H1 (cell line): ENCODE results near the gene SLC22A31. TPM values are rescaled to one million over a fixed set of nuclear protein-coding genes. Genes with fewer than 3 reads are reported as not detected.

Source experiments
- CTBP2 ChIP-seq: IDR thresholded peaks from 2 replicates; pipeline ENCODE4 v1.7.0; 2011; ENCODE audit warnings: borderline replicate concordance, mild to moderate bottlenecking, moderate library complexity, mixed read lengths, low read length; ENCODE audit not compliant: insufficient read depth, insufficient read length
- EGR1 ChIP-seq: IDR thresholded peaks from 2 replicates; pipeline ENCODE4 v1.6.1; 2011; ENCODE audit warnings: low read depth, low read length, borderline replicate concordance
- JUN ChIP-seq: IDR thresholded peaks from 2 replicates; pipeline ENCODE4 v1.6.1; 2011; ENCODE audit warnings: low read depth, mild to moderate bottlenecking, improper control_type of control experiment, low read length
- KDM1A ChIP-seq: fragments of 200-600, 300-600 bp; sonication (generic); IDR thresholded peaks from 2 replicates; pipeline ENCODE4 v1.7.1; 2016; ENCODE audit warnings: mild to moderate bottlenecking, low read length, borderline replicate concordance
- RNF2 ChIP-seq: fragments of 200-900, 300-1000 bp; sonication (generic); IDR thresholded peaks from 2 replicates; pipeline ENCODE4 v1.7.1; 2016; ENCODE audit warnings: borderline replicate concordance, low read depth, mild to moderate bottlenecking, antibody characterized with exemption, low read length; ENCODE audit not compliant: poor library complexity, severe bottlenecking; ENCODE audit errors: missing control alignments
- SP1 ChIP-seq: IDR thresholded peaks from 2 replicates; pipeline ENCODE4 v1.6.1; 2011; ENCODE audit warnings: low read depth, low read length
- SP2 ChIP-seq: IDR thresholded peaks from 2 replicates; pipeline ENCODE4 v1.6.1; 2012; ENCODE audit warnings: mild to moderate bottlenecking, low read length, inconsistent platforms
- polyA plus RNA-seq, 7 experiments: library from polyadenylated mRNA; depleted of rRNA in 3 of 7; stranded (reverse) in 5 of 7; unstranded in 2 of 7; fragments of >200 nt in 5 of 7; fragments of 200-250 nt in 2 of 7; gene quantifications; 1 replicate in 5 of 7; 2 replicates in 1 of 7; 4 replicates in 1 of 7; pipeline versions ENCODE4 v1.2.1 to v1.2.3, GENCODE V29; 2011 to 2013; ENCODE audit warnings: missing spikeins in 2 of 7, mixed read lengths in 2 of 7
- total RNA-seq: library from RNA; stranded (reverse); fragmentation: NEBNext Ultra II Directional; extraction: Animal tissue kit (Norgen Biotek cat#: 25700); gene quantifications from 2 replicates; pipeline ENCODE4 v1.2.1, GENCODE V29; 2021
- TF ChIP-seq, protein P1 (sequence below): IDR thresholded peaks from 2 replicates; pipeline ENCODE4 v1.6.1; 2011; ENCODE audit warnings: low read length, improper control_type of control experiment

SLC22A31 gene
- total and polyA plus RNA-seq, 2 of the 8 experiments (the other 6 are each of a cell fraction or from before 2014, with no cell fraction given) = 7.7 to 10.6 TPM

DNA sequence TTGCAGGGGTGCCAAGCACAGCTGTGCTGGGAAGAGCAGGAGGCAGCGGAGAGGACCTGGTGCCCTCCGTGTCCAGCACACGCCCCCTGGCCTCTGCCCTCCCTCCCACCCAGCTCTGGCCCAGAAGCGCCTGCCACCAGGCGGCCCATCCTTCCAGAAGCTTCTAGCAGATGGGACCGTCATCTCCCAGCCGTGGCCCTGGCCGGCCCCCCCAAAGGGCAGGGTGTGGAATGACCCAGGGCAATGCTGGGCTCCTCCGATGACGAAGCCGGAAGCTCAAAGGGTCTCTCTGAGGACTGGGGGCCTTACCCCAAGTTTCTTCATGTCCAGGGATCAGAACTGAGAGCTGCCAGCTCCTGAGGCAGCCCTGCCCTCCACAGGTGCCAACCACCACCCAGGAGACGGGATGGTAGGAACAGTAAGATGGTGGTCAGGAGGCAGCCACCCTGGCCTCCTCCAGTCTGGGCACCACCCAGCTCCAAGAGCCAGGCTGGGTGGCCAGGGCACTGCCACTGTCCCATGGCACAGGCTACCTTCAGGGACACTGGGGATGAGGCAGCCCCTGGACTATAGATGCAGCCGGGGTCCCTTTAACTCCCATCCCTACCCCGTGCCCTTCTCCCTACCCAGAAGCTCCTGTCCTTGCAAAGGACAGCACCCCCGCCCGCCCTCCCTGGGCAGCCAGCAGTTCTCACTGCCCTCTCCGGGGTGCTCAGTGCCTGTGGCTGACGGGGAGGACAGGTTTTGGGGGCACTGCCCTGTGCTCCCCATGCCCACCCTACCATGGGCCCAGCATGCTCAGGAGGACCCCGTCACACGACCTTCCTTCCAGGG, 35.3 kb downstream of the SLC22A31 start (continued):
- TF ChIP-seq, protein P1, sequence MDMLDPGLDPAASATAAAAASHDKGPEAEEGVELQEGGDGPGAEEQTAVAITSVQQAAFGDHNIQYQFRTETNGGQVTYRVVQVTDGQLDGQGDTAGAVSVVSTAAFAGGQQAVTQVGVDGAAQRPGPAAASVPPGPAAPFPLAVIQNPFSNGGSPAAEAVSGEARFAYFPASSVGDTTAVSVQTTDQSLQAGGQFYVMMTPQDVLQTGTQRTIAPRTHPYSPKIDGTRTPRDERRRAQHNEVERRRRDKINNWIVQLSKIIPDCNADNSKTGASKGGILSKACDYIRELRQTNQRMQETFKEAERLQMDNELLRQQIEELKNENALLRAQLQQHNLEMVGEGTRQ = no peak
- TF ChIP-seq RNF2 = no peak
- TF ChIP-seq SP1 = no peak
- no peak for TF ChIP-seq KDM1A
- TF ChIP-seq JUN = no peak
- TF ChIP-seq CTBP2 = no peak
- TF ChIP-seq EGR1 = no peak
- TF ChIP-seq SP2 = no peak
